BE2C (cell line): ENCODE results near the gene ACADSB.
A peak's percentile ranks its signal among the peaks of the same experiment; 100 is the strongest.

Experiments
- DNase-seq: peaks from one replicate; pipeline ENCODE4 v3.0.0-alpha.2; 2020
- H3K27me3 ChIP-seq: fragments of 250-450 bp; sonication (Bioruptor Pico); 2 replicates; pipeline ENCODE4 v1.5.1; 2020; ENCODE audit warnings: mild to moderate bottlenecking
- H3K36me3 ChIP-seq: fragments of 250-450 bp; sonication (Bioruptor Pico); 2 replicates; pipeline ENCODE4 v1.5.1; 2020; ENCODE audit warnings: mild to moderate bottlenecking
- H3K4me1 ChIP-seq: fragments of 250-450 bp; sonication (Bioruptor Pico); 2 replicates; pipeline ENCODE4 v1.5.1; 2020
- H3K4me3 ChIP-seq: 2 replicates; pipeline ENCODE4 v1.5.1; 2011; ENCODE audit warnings: low read depth, low read length
- H3K9me3 ChIP-seq: fragments of 250-450 bp; sonication (Bioruptor Pico); 2 replicates; pipeline ENCODE4 v1.5.1; 2020
- TF ChIP-seq, protein P1 (sequence below): IDR thresholded peaks from 2 replicates; pipeline ENCODE4 v1.5.1; 2012; ENCODE audit warnings: mild to moderate bottlenecking, low read depth, low read length

The ACADSB gene

DNA sequence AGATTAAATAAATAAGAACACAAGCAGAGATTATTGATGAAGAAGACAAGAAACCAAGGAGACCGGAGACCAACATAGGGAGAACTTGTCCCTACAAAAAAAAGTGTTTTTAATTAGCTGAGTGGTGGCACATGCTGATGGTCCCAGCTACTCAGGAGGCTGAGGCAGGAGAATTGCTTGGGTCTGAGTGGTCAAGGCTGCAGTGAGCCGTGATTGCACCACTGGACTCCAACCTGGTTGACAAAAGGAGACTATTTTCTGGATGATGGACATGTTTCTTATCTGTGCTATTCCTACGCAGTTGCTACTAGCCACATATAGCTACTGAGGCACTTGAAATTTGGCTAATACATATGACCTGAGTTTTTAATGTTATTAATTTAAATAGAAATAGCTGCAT is 9.9 kb upstream of the ACADSB start:
- DNase-seq: no peak
- Histone ChIP-seq H3K4me3 (no peak overlapping the region), H3K4me1 (no peaks in the 10 kb centered on the region; the same call in 1 of the 2 replicates), H3K27me3 (no peaks in the 10 kb centered on the region), H3K36me3 (peaks cover 17% of the 10 kb centered on the region), H3K9me3 (no peaks in the 10 kb centered on the region)
- TF ChIP-seq, protein P1, sequence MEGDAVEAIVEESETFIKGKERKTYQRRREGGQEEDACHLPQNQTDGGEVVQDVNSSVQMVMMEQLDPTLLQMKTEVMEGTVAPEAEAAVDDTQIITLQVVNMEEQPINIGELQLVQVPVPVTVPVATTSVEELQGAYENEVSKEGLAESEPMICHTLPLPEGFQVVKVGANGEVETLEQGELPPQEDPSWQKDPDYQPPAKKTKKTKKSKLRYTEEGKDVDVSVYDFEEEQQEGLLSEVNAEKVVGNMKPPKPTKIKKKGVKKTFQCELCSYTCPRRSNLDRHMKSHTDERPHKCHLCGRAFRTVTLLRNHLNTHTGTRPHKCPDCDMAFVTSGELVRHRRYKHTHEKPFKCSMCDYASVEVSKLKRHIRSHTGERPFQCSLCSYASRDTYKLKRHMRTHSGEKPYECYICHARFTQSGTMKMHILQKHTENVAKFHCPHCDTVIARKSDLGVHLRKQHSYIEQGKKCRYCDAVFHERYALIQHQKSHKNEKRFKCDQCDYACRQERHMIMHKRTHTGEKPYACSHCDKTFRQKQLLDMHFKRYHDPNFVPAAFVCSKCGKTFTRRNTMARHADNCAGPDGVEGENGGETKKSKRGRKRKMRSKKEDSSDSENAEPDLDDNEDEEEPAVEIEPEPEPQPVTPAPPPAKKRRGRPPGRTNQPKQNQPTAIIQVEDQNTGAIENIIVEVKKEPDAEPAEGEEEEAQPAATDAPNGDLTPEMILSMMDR: no peak

DNA sequence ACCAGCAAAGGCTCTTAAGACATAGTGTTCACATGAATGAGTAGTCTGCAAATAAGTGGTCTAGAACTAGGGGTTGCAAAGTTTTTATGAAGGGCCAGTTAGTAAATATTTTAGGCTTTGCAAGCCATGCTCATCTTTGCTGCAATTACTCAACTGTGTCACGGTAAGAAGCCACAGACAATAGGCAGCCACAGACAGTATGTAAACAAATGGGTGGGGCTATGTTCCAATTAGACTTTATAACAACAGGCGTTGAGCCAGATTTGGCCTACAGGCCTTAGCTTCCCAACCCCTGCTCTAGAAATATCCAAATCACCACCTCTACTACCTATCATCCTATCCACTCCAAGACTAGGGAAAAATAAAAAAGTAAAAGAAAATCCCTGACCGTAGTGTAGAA is 9.5 kb upstream of the ACADSB start:
- H3K27me3 ChIP-seq: no peaks in the 10 kb centered on the region
- DNase-seq: no peak
- H3K36me3 ChIP-seq: peaks cover 13% of the 10 kb centered on the region
- H3K4me1 ChIP-seq: no peaks in the 10 kb centered on the region; the same call in 1 of the 2 replicates
- TF ChIP-seq, protein P1: no peak
- H3K4me3 ChIP-seq: no peak overlapping the region
- H3K9me3 ChIP-seq: no peaks in the 10 kb centered on the region

DNA sequence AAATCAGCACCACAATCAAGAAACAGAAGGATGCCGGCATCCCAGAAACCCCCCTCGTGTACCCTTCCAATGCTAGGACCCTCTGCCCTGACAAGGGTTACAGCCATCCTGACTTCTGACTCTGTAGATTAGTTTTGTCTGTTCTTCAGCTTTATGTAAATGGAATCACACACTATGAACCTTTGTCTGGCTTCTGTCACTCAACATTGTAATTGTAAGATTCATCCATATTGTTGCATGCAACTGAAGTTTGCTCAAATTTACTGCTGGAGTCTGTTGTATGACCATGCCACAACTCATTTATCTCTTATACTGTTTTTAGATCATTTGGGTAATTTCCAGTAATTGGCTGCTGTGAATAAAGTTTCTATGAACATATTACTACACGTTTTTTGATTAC is 8.7 kb upstream of the ACADSB start:
- Histone ChIP-seq H3K36me3 (peaks cover 10% of the 10 kb centered on the region), H3K9me3 (no peaks in the 10 kb centered on the region), H3K27me3 (no peaks in the 10 kb centered on the region), H3K4me1 (no peaks in the 10 kb centered on the region; the same call in 1 of the 2 replicates), H3K4me3 (no peak overlapping the region)
- TF ChIP-seq, protein P1: no peak
- no peak for DNase-seq

DNA sequence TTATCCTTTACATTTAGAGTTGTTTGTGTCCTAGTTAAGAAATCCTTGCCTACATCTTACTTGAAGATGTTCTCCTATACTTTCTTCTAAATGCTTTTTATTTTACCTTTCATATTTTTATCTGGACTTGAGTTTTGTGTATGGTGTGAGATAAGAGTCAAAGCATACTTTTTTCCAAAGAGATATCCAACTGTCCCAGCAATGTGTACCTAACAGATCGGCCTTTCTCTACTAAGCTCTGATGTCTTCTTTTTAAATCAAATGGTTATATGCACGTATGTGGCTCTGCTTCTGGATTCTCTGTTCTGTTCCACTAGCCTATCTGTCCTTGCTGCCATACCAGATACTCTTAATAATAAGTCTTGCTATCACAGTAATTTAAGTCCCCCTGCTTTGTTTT is 7.4 kb upstream of the ACADSB start:
- Histone ChIP-seq H3K4me3 (no peak overlapping the region), H3K36me3 (peaks cover 4% of the 10 kb centered on the region), H3K4me1 (no peaks in the 10 kb centered on the region; the same call in 1 of the 2 replicates), H3K27me3 (no peaks in the 10 kb centered on the region), H3K9me3 (no peaks in the 10 kb centered on the region)
- TF ChIP-seq, protein P1: no peak
- DNase-seq: no peak

DNA sequence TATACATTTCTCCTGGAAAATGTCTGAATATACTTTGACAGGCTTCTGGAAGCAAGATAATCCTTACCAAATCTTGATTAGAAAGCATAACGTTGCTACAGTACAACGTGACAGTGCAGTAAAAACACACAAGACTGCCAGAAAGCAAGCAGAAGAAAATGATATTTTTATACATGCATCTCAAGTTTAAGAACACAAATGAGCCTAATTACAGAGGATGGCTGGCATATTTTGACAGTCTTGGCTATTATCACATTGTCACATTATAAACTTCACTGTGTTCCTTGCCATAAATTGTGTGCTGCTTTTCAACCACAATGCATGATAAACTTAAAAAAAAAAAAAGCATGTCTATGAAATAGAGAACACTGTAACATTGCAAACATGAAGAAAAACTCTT is 4.5 kb upstream of the ACADSB start:
- H3K36me3 ChIP-seq: no peaks in the 10 kb centered on the region
- TF ChIP-seq, protein P1: no peak
- no peaks in the 10 kb centered on the region for H3K9me3 ChIP-seq
- no peak for DNase-seq
- no peaks in the 10 kb centered on the region for H3K27me3 ChIP-seq
- no peak overlapping the region for H3K4me3 ChIP-seq
- H3K4me1 ChIP-seq: no peaks in the 10 kb centered on the region; the same call in 1 of the 2 replicates

DNA sequence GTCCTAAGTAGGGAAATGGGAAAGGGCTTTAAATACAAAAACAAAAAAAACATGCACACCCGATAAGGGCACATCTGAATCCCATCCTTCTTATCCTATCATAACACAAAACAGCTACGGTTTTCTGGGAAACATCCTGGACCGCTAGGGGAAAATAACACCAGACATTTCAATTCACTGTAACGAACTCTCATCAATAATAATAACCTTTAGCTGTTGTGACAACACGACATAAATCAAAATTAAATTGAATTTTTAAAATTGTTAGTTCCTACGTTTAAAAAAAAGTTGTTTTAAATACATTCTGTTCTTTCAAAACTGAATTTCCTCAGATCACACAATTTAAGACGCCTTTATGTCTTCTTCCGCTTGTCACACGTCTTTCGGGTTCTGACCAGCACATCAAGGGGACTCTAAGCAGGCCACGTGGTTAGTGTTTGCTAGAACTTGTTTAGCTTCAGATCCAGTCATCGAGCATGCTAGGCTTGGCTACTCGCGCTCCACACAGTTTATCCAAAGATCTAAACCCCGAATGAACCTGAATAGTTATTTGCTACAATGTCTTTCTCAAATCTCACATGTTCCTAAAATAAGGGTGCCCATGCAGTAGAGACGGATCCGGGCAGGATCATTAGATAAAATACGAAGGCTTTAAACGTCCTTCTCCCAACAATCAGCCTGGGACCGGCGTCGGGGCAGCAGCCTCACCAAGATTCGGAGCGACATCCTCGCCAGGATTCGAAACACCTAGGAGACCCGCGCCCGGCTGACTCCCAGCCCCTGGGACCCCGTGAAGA is 1.1 kb upstream of the ACADSB start:
- no peaks in the 10 kb centered on the region for H3K27me3 ChIP-seq
- TF ChIP-seq, protein P1: peak; percentile 20
- H3K36me3 ChIP-seq: no peaks in the 10 kb centered on the region
- no peaks in the 10 kb centered on the region for H3K9me3 ChIP-seq
- H3K4me3 ChIP-seq: peak overlapping the region; percentile 92
- H3K4me1 ChIP-seq: no peaks in the 10 kb centered on the region
- DNase-seq: peak; percentile 39
